ENCODE results near the gene CDK19.

Gene CDK19

DNA sequence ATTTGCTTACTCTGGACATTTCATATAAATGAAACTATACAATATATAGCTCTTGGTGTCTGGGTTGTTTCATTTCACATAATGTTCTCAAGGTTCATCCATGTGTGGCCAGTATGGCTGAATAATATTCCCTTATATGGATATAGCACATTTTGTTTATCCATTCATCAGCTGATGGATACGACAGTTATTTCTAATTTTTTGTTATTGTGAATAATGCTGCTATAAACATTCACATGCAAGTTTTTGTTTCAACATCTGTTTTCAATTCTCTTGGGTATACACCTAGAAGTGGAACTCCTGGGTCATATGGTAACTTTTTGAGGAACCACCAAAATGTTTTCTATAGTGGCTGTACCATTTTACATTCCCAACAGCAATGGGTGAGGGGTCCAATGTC is 101.1 kb downstream of the CDK19 start:
- DNase-seq (ENCODE audit: low spot score) = no peak
- in situ Hi-C loops (cut with MboI; ENCODE audit: low sequenced_read_pairs, unreplicated experiment) = no loop called here
- TF ChIP-seq CTCF (IDR thresholded peaks at IDR 0.05; ENCODE audit: borderline replicate concordance, control extremely low read depth, extremely low read depth, insufficient read depth, missing control alignments) = no peak

GRCh38 chr6:110712238-110712637 is 103.0 kb downstream of the CDK19 start:
- no peak for DNase-seq (ENCODE audit: low spot score)
- in situ Hi-C loops (cut with MboI; ENCODE audit: low sequenced_read_pairs, unreplicated experiment) = no loop called here
- TF ChIP-seq CTCF (IDR thresholded peaks at IDR 0.05; ENCODE audit: borderline replicate concordance, control extremely low read depth, extremely low read depth, insufficient read depth, missing control alignments) = no peak

DNA sequence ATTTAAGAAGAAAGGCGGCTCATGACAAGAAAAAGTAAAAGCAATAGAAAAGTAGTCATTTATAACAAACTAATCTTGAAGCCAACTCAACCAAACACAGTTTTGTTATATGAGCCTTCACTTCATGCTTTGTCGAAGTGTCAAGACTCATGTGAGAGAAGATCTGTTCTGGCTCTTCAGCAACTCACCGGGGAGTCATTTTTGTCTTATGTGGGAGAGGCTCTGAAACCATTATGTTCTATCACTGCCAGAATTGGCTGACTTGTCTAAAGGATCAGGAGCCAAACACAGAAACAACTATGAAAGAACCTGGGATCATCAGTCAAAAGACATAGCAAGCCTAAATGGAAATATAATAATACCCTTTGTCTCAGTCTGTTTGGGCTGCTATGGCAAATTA is 105.2 kb downstream of the CDK19 start:
- in situ Hi-C loops (cut with MboI; ENCODE audit: low sequenced_read_pairs, unreplicated experiment) = no loop called here
- DNase-seq (ENCODE audit: low spot score) = no peak
- TF ChIP-seq CTCF (IDR thresholded peaks at IDR 0.05; ENCODE audit: borderline replicate concordance, control extremely low read depth, extremely low read depth, insufficient read depth, missing control alignments) = no peak

- in situ Hi-C loops (cut with MboI; ENCODE audit: low sequenced_read_pairs, unreplicated experiment) = no loop called here
- TF ChIP-seq CTCF (IDR thresholded peaks at IDR 0.05; ENCODE audit: borderline replicate concordance, control extremely low read depth, extremely low read depth, insufficient read depth, missing control alignments) = no peak
- no peak for DNase-seq (ENCODE audit: low spot score)
Measured at GRCh38 chr6:110708295-110708950, 106.8 kb downstream of the CDK19 start.

- in situ Hi-C loops (cut with MboI; ENCODE audit: low sequenced_read_pairs, unreplicated experiment) = no loop called here
- TF ChIP-seq CTCF (IDR thresholded peaks at IDR 0.05; ENCODE audit: borderline replicate concordance, control extremely low read depth, extremely low read depth, insufficient read depth, missing control alignments) = no peak
- no peak for DNase-seq (ENCODE audit: low spot score)
Measured at GRCh38 chr6:110705543-110705942, 109.7 kb downstream of the CDK19 start.

- DNase-seq (ENCODE audit: low spot score) = no peak
- no peak for TF ChIP-seq CTCF (IDR thresholded peaks at IDR 0.05; ENCODE audit: borderline replicate concordance, control extremely low read depth, extremely low read depth, insufficient read depth, missing control alignments)
- in situ Hi-C loops (cut with MboI; ENCODE audit: low sequenced_read_pairs, unreplicated experiment) = no loop called here
Measured at GRCh38 chr6:110703906-110704594, 111.2 kb downstream of the CDK19 start.

All from GM13976 (cell line).